Transverse colon (tissue), 4 donors: ENCODE results near the gene CMTR2. TPM values are rescaled to one million over a fixed set of nuclear protein-coding genes. Genes with fewer than 3 reads are reported as not detected.
A peak's percentile ranks its signal among the peaks of the same experiment; 100 is the strongest.

Experiments used
- DNase-seq: peaks from one replicate; pipeline ENCODE4 v3.0.0-alpha.2; 2019
- H3K27ac ChIP-seq, 4 donors: fragments of 200-600 bp; sonication (generic); 2 replicates each; pipeline ENCODE4 v1.5.1; 2016 to 2018; ENCODE audit warnings: inconsistent platforms in 4 of 4
- H3K27me3 ChIP-seq: fragments of 200-600 bp; sonication (generic); 2 replicates; pipeline ENCODE4 v1.5.1; 2017; ENCODE audit warnings: inconsistent platforms
- H3K36me3 ChIP-seq, 4 donors: fragments of 200-600 bp; sonication (generic); 2 replicates each; pipeline ENCODE4 v1.5.1; 2017 to 2019; ENCODE audit warnings: inconsistent platforms in 4 of 4
- H3K4me1 ChIP-seq, 4 donors: fragments of 200-600 bp; sonication (generic); 2 replicates each; pipeline ENCODE4 v1.5.1; 2017 to 2020; ENCODE audit warnings: inconsistent platforms in 4 of 4
- H3K4me3 ChIP-seq, 4 donors: fragments of 200-600 bp; sonication (generic); 1 replicate in 1 of 4; 2 replicates in 3 of 4; pipeline versions ENCODE4 v1.5.1 to v1.6.1; 2017 to 2019; ENCODE audit warnings: inconsistent platforms in 4 of 4
- H3K9me3 ChIP-seq, 2 donors: fragments of 200-600 bp; sonication (generic); 2 replicates each; pipeline ENCODE4 v1.5.1; 2017 to 2019; ENCODE audit warnings: inconsistent platforms in 2 of 2
- CTCF ChIP-seq, 5 experiments: fragments of 200-600 bp in 3 of 5; fragments of 450-650 bp in 2 of 5; sonication (generic) in 3 of 5; IDR thresholded peaks; 1 replicate in 2 of 5; 2 replicates in 3 of 5; pipeline ENCODE4 v1.5.1; 2016 to 2017; ENCODE audit warnings: antibody characterized with exemption in 5 of 5, inconsistent platforms in 3 of 5, mild to moderate bottlenecking in 2 of 5, moderate library complexity in 1 of 5
- EP300 ChIP-seq: sonication (generic); formaldehyde crosslinking; IDR thresholded peaks from one replicate; pipeline ENCODE4 v1.6.1; 2017; ENCODE audit warnings: antibody characterized with exemption, low read depth
- POLR2A ChIP-seq: fragments of 450-650 bp; IDR thresholded peaks from one replicate; pipeline ENCODE4 v1.6.1; 2016; ENCODE audit warnings: antibody characterized with exemption, mild to moderate bottlenecking, moderate library complexity
- POLR2AphosphoS5 ChIP-seq, 3 donors: sonication (generic); formaldehyde crosslinking; IDR thresholded peaks; one replicate each; pipeline ENCODE4 v1.6.1; 2016; ENCODE audit warnings: antibody characterized with exemption in 3 of 3
- WGBS, 2 donors: methylation state at CpG; one replicate each; pipeline ENCODE4 v1.1.5; 2018; ENCODE audit warnings: low coverage in 1 of 2; 5-methylcytosine and 5-hydroxymethylcytosine counted together
- in situ Hi-C, 4 donors: fragments of 200-750 bp; cut with MboI; loops; one replicate each; pipeline versions ENCODE4 v1.15.0 to v1.15.1; 2017; ENCODE audit warnings: low sequenced_read_pairs in 3 of 4, low pct_ligation_motif_present in 1 of 4, low pct_unique_long_range_greater_than_20kb in 1 of 4
- intact Hi-C: fragments of 100-400 bp; cut with DNase I; formaldehyde crosslinking; loops from one replicate; pipeline ENCODE4 v1.15.1; 2023; ENCODE audit warnings: low total_unique reads
- total RNA-seq, 4 donors: library from RNA; depleted of rRNA; stranded (reverse); fragments of >200 nt; gene quantifications; one replicate each; pipeline ENCODE4 v1.1.0, GENCODE V29; 2016

CMTR2 gene
- total RNA-seq, 4 donors from 2014 or later: 10.5 to 36.7 (median 26.6) TPM

GRCh38 chr16:71311553-71312158 lies 22.5 kb upstream of the CMTR2 start:
- Histone ChIP-seq H3K36me3 (no peaks in the 10 kb centered on the region), H3K27me3 (peaks cover 17% of the 10 kb centered on the region), H3K9me3 (no peaks in the 10 kb centered on the region), H3K4me3 (no peak overlapping the region), H3K27ac (no peak overlapping the region), H3K4me1 (no peaks in the 10 kb centered on the region)
- WGBS, 2 donors: 14 to 21% methylated on average over 6 to 7 of the region's 7 CpGs
- in situ Hi-C loops (loop anchor here in 2 of 4 donors (10.0 to 25.0 kb wide), 2 partner anchors 97 to 99 kb away; no protein-coding TSS in a partner anchor), intact Hi-C loops (no loop called here)
- TF ChIP-seq CTCF (IDR thresholded peaks at IDR 0.05): peak; percentile 59 to 77 (median 73)
- no peak for TF ChIP-seq POLR2AphosphoS5 (IDR thresholded peaks at IDR 0.05)
- TF ChIP-seq EP300: no peak
- DNase-seq: no peak

GRCh38 chr16:71303938-71304337 lies 14.7 kb upstream of the CMTR2 start:
- Histone ChIP-seq H3K27ac (no peak overlapping the region), H3K4me1 (no peaks in the 10 kb centered on the region), H3K4me3 (no peak overlapping the region), H3K9me3 (no peaks in the 10 kb centered on the region), H3K36me3 (no peaks in the 10 kb centered on the region), H3K27me3 (no peaks in the 10 kb centered on the region)
- DNase-seq: no peak
- intact Hi-C loops: no loop called here
- TF ChIP-seq CTCF (IDR thresholded peaks at IDR 0.05): no peak
- TF ChIP-seq POLR2A: no peak
- no peak for TF ChIP-seq POLR2AphosphoS5 (IDR thresholded peaks at IDR 0.05)
- TF ChIP-seq EP300: no peak
- 83% methylated on average over 5 of the region's 5 CpGs; no CpG with 5 or more reads in 1 of the 2 donors for WGBS, 2 donors
- in situ Hi-C loops: loop anchor here in 1 of 4 donors (25.0 kb wide), 1 partner anchor 92 kb away; no protein-coding TSS in a partner anchor

- intact Hi-C loops: no loop called here
- no peak overlapping the region for H3K4me3 ChIP-seq
- TF ChIP-seq EP300 (no peak), CTCF (IDR thresholded peaks at IDR 0.05) (no peak), POLR2AphosphoS5 (IDR thresholded peaks at IDR 0.05) (no peak), POLR2A (no peak)
- no peaks in the 10 kb centered on the region for H3K4me1 ChIP-seq
- in situ Hi-C loops: no loop called here
- peaks cover 6% of the 10 kb centered on the region for H3K27me3 ChIP-seq
- no peak overlapping the region for H3K27ac ChIP-seq
- no peaks in the 10 kb centered on the region for H3K36me3 ChIP-seq
- WGBS, 2 donors: 70 to 71% methylated on average over 2 of the region's 2 CpGs
- DNase-seq: no peak
- no peaks in the 10 kb centered on the region for H3K9me3 ChIP-seq
These were observed 8.1 kb upstream of the CMTR2 start for GRCh38 chr16:71297341-71297634.

- in situ Hi-C loops: no loop called here
- DNase-seq: no peak
- intact Hi-C loops: no loop called here
These were observed 7.6 kb upstream of the CMTR2 start for GRCh38 chr16:71296584-71297340.

More at GRCh38 chr16:71296584-71297340, 7.6 kb upstream of the CMTR2 start:
- TF ChIP-seq EP300: no peak
- TF ChIP-seq CTCF (IDR thresholded peaks at IDR 0.05): no peak
- no peak for TF ChIP-seq POLR2AphosphoS5 (IDR thresholded peaks at IDR 0.05)
- no peak for TF ChIP-seq POLR2A
- Histone ChIP-seq H3K27ac (no peak overlapping the region), H3K4me3 (no peak overlapping the region), H3K27me3 (peaks cover 11% of the 10 kb centered on the region), H3K9me3 (no peaks in the 10 kb centered on the region), H3K36me3 (no peaks in the 10 kb centered on the region), H3K4me1 (no peaks in the 10 kb centered on the region)
- WGBS, 2 donors: 39 to 61% methylated on average over 2 to 3 of the region's 3 CpGs
